Measurements from ENCODE around the gene LGALS9C.
A peak's percentile ranks its signal among the peaks of the same experiment; 100 is the strongest.
"Not testable (repeated sequence)": the region's sequence is repeated elsewhere in the genome, so short reads cannot be mapped to it uniquely, and the experiment has no call there.

- not testable (repeated sequence) for TF ChIP-seq TCF7L2 (IDR thresholded peaks at IDR 0.05; ENCODE audit: low read depth, low read length); POLR2AphosphoS5 (IDR thresholded peaks at IDR 0.05; ENCODE audit: low read depth, low read length); SIN3A (IDR thresholded peaks at IDR 0.05; ENCODE audit: borderline replicate concordance, insufficient read depth, low read depth, low read length); REST (IDR thresholded peaks at IDR 0.05; ENCODE audit: insufficient read depth in 1 of 2, low read depth in 2 of 2, low read length in 1 of 2)
- TF ChIP-seq CTCF (IDR thresholded peaks at IDR 0.05): peak; percentile 11; the same call in 1 of the 2 replicates
Observed at GRCh38 chr17:18525015-18525414, 48.4 kb downstream of the LGALS9C start.

Data from Panc1 (cell line).